Measurements from ENCODE around the gene STK35. TPM values are rescaled to one million over a fixed set of nuclear protein-coding genes. Genes with fewer than 3 reads are reported as not detected.

The STK35 gene
- total and polyA plus RNA-seq, 2 of the 8 experiments (the other 6 are each of a cell fraction or from before 2014, with no cell fraction given) = 24.9 to 45.0 TPM

DNA sequence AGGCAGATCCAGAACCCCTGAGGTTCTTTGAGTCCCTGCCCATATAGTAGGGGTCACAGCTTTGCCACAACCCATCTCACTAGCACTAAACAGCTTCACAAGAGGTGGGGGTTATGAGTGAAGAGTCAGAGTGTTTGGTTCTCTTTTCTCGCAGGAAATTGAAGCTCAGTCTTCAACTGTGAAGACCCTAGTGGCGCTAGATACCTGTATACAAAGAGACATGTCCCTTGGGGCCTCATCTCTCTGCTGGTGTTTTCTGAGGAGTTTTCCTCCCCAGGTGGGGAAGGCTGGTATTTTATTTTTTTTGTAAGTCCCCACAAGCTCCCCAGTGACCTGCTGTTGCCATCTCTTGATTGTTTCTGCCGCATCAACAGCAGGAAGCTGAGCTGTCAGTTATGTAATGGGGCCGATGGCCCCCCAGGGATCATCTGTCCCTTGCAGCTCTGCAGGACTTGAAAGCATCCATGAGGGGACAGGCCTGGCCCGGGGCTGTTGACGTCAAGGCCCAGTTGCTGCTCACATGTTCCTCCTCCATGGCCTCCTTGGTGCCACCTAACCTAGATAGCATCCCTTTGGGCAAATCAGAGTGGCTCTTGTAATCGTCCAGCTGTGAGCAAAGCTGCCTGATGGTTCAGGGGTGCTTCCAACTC is 23.1 kb downstream of the STK35 start:
- H3K4ac ChIP-seq (replicated peaks; ENCODE audit: insufficient read length, low read depth, low read length) = no peak overlapping the region
- ChIA-PET CTCF (ENCODE audit: partially characterized antibody) (interaction anchor here (0.6 to 1.7 kb wide), 8 partner anchors 10 to 943 kb away, joined by 3 to 5 read pairs (median 4); no protein-coding TSS in a partner anchor), POLR2A (ENCODE audit: partially characterized antibody) (interaction anchor here (0.7 to 1.5 kb wide), 3 partner anchors 9 to 22 kb away, joined by 3 to 12 read pairs (median 3); no protein-coding TSS in a partner anchor)
- TF ChIP-seq RFX5 (IDR thresholded peaks at IDR 0.05; ENCODE audit: borderline replicate concordance, low read depth, low read length) = no peak
- H4K8ac ChIP-seq (ENCODE audit: extremely low read depth, insufficient read depth, low read length) = no peak overlapping the region
- H3K14ac ChIP-seq (ENCODE audit: insufficient read length) = no peak overlapping the region
- H3K4me2 ChIP-seq (ENCODE audit: insufficient read depth in 1 of 2, low read depth in 2 of 2, low read length in 2 of 2) = no peak overlapping the region
- peaks cover 0 to 2% (median 0%) of the 10 kb centered on the region in 4 experiments; a peak in 1 of 8 replicates for H3K36me3 ChIP-seq (ENCODE audit: control insufficient read depth in 2 of 4, insufficient read depth in 4 of 4, low read length in 3 of 4)
- H3K27me3 ChIP-seq (replicated peaks in 1 of 4; ENCODE audit: control insufficient read depth in 3 of 4, extremely low read depth in 1 of 4, insufficient read depth in 3 of 4, low read length in 3 of 4) = no peaks in the 10 kb centered on the region
- H4K20me1 ChIP-seq (replicated peaks in 1 of 2; ENCODE audit: control insufficient read depth in 1 of 2, insufficient read depth in 2 of 2, low read length in 2 of 2) = peaks cover 5 to 35% of the 10 kb centered on the region in 2 experiments
- H2BK5ac ChIP-seq (ENCODE audit: low read depth, low read length) = 0 out of 2 replicates have a peak overlapping the region, but pooled peaks have one; percentile 5
- H2AK5ac ChIP-seq (ENCODE audit: low read depth, low read length) = no peak overlapping the region
- H3K9me3 ChIP-seq (ENCODE audit: insufficient read depth in 2 of 2, low read depth in 1 of 2, low read length in 1 of 2) = no peaks in the 10 kb centered on the region
- H3K4me3 ChIP-seq (ENCODE audit: extremely low read depth in 1 of 4, insufficient read depth in 2 of 4, low read depth in 3 of 4, low read length in 4 of 4) = no peak overlapping the region
- no peak overlapping the region for H3K27ac ChIP-seq (ENCODE audit: low read depth, low read length)
- no peak overlapping the region for H2BK15ac ChIP-seq (ENCODE audit: low read length)
- peaks cover under 1 to 10% (median 5%) of the 10 kb centered on the region in 4 experiments for H3K4me1 ChIP-seq (replicated peaks in 1 of 4; ENCODE audit: control insufficient read depth in 3 of 4, insufficient read depth in 4 of 4, low read length in 3 of 4)
- no peak overlapping the region for H3K56ac ChIP-seq (replicated peaks; ENCODE audit: insufficient read length, low read depth, low read length)
- H3K18ac ChIP-seq (ENCODE audit: extremely low read depth, low read length) = no peak overlapping the region
- no peak overlapping the region for H4K91ac ChIP-seq (replicated peaks; ENCODE audit: insufficient read length, low read length)
- no peak for FAIRE-seq
- no peak overlapping the region for H3K23ac ChIP-seq (ENCODE audit: insufficient read length)
- WGBS, 2 experiments (ENCODE audit: extremely low coverage in 1 of 2, insufficient coverage in 1 of 2, insufficient read length in 1 of 2, insufficient replicate concordance in 2 of 2, low coverage in 1 of 2, low lambda C conversion rate in 2 of 2, missing lambda C conversion rate in 1 of 2) = 82% methylated on average over 7 of the region's 7 CpGs; no CpG with 5 or more reads in 1 of the 2 experiments
- H2AFZ ChIP-seq (ENCODE audit: low read length) = no peak overlapping the region
- peaks cover 0 to 95% of the 10 kb centered on the region in 2 experiments; a peak in 2 of 4 replicates for H3K79me2 ChIP-seq (ENCODE audit: control insufficient read depth in 1 of 2, insufficient read depth in 2 of 2, low read length in 2 of 2)
- H2BK12ac ChIP-seq (ENCODE audit: low read depth, low read length) = no peak overlapping the region
- no peak for DNase-seq (ENCODE audit: low read depth in 1 of 2, low spot score in 2 of 2)
- H2BK20ac ChIP-seq (ENCODE audit: low read length) = no peak overlapping the region
- H4K5ac ChIP-seq (ENCODE audit: insufficient read length, low read depth, low read length) = no peak overlapping the region
- H3K9ac ChIP-seq (replicated peaks in 1 of 4; ENCODE audit: extremely low read depth in 1 of 4, low read depth in 3 of 4, low read length in 3 of 4) = no peak overlapping the region
- H3K23me2 ChIP-seq (ENCODE audit: low read depth, low read length) = no peaks in the 10 kb centered on the region
- H2BK120ac ChIP-seq (replicated peaks; ENCODE audit: low read depth, low read length) = no peak overlapping the region
- H3K79me1 ChIP-seq (ENCODE audit: low read depth, low read length) = peaks cover 9% of the 10 kb centered on the region
